Stimulated activated CD8-positive, alpha-beta memory T cell treated with anti-CD3 and anti-CD28 coated beads, Interleukin-4, amount 100 ng/mL, for 24 hours (primary cell): ENCODE results near the gene WDR64.

Source experiments
- DNase-seq: peaks from one replicate; pipeline ENCODE4 v3.0.0-alpha.2; 2020; ENCODE audit warnings: low read depth

WDR64 gene

DNA sequence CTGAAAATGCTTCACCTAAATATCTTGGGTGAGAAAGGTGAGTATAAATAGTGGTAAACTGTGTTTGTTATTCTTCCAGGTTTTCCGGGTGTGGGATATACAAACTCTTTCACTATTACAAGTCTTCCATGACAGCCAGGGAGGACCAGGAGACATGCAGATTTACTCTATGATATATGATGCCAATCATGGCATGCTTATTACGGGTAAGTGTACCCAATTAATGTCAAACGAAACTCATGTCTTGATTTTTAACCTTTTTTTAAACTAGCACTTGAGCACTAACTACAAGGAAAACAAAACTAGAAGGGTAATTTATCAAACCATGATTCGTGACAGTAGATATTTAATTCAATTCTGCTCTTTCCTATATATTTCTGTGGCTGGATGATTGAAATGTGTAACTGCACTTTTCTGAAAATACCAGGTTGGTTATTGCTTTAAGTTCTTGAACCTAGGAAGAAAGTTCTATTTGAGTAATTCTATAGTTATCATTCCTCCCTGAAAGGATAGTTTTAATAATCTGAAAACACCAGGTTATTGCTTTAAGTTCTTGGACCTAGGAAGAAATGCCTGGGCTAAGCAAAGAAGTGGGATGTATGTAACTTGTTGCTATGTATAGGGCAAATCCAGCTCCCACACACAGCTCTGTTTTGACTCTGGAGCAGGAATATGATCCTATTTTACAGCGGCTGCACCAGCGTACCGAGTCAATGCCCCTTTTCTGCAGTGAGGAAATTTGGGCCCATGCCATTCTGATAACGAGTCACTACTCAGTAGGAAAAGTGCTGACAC, 86.4 kb downstream of the WDR64 start:
- no peak for DNase-seq

DNA sequence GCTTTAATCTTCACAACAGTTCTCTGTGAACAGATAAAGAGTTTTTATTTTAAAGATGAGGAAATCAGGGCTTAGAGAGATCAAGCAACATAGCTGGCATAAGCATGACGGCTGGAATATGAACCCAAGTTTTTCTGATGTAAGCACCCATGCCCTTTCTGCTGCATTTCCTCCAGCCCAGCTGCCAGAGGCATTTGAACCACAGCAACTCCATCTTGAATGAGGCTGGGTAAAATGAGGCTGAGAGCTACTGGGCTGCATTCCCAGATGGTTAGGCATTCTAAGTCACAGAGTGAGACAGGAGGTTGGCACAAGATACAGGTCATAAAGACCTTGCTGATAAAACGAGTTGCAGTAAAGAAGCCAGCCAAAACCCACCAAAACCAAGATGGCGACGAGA, 90.0 kb downstream of the WDR64 start:
- DNase-seq: no peak

DNA sequence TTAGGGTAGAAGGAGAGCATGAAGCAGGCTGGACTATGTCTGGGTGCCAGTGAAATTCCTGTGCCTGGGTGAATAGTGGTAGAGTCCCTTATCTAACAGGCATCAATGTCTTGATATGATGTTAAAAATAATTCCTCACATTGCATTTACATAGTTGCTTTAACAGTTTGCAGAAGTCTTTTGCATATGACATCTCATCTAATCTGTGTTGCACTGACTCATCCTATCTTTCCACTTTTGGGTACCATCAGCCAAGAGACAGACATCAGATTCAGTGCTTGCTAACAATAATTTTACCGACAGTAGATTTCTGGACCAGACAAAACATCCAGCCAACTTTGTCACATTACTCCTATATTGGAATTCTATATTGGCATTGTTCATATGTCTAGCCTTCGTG, 92.5 kb downstream of the WDR64 start:
- DNase-seq: no peak

- no peak for DNase-seq
These were observed 95.9 kb downstream of the WDR64 start for GRCh38 chr1:241747992-241748391.

- no peak for DNase-seq
These were observed 97.2 kb downstream of the WDR64 start for GRCh38 chr1:241749041-241749944.

DNA sequence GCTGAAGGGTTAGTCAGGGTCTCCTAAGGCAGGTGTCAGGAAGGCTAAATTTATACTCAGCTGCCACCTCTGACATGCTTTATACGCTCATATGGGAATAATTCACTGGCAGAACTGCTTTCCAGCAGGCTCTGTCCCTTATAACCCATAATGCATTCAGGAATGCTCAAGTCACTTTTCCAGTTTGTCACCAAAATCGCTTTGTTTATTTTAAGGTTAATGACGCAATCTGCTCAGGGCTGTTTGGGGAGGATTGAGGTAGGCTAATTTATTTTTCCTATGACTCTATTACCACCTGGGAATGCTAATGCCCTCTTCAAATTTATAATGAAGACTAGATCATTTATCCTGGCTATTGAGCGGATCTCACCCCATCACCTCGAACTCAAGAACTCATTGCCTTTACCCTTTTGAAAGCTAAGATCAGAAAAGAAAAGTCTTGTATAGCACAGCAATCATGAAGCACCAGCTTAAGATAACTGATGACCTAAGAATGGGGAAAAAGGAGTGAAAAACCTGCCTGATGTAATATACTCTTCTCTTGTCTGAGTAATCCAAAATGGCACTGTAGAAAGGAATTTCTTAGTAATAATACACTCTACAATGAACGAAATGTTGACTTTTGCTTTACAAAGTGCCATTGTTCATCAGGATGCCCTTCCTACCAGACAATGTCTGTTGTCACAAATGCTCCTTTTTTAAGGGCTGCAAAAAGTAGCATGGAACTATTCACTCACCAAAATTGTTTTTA, 98.0 kb downstream of the WDR64 start:
- no peak for DNase-seq

- no peak for DNase-seq
These were observed 99.4 kb downstream of the WDR64 start for GRCh38 chr1:241751524-241751923.

DNA sequence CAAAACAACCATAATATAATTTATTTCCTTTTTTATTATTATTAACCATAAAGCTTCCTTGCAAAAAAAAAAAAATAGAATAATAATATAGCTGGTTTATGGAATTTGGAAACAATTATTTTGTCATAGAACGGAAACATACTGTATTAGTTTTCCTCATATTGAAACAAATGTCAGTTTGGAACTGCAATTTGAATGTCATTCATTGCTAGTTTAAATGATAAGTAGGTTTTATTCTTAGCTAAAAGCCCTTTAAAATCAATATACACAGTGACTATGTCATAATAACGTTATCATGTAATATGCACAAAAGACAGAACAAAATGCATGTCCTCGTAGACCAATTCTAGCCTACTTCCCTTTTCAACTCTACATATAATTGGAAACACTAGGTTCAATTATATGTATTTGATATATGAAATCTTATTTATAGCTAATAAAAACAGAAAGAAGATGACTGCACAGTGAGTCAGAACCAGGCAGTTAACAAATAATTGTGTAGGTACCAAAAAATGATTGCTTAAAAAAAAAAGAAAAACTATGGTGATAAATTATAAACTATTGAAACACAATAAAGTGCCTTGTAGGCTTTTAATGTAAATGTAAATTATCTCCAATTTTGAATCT, 110.7 kb downstream of the WDR64 start:
- DNase-seq: no peak

GRCh38 chr1:241765390-241765789, 113.3 kb downstream of the WDR64 start:
- DNase-seq: no peak

DNA sequence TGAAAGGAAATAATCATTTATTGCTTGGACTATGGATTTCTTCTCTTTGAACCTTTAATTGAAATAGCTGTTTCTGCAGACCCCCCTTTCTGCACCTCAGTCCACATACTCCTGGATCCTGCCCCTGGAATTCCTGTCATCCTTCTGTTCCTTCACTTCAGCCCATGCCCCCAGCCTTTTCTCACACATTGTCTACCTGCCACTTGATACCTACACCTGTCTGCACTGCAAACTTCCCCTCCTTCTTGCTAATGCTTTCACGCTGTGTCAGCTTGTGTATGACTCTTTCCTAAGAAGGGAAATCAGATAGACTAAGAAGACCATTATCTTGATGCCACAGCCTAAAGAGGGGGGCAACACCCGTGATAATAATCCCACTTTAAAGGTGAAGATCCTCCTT, 115.7 kb downstream of the WDR64 start:
- DNase-seq: no peak

- no peak for DNase-seq
These were observed 118.0 kb downstream of the WDR64 start for GRCh38 chr1:241770115-241770514.

GRCh38 chr1:241771117-241771516, 119.0 kb downstream of the WDR64 start:
- no peak for DNase-seq

DNA sequence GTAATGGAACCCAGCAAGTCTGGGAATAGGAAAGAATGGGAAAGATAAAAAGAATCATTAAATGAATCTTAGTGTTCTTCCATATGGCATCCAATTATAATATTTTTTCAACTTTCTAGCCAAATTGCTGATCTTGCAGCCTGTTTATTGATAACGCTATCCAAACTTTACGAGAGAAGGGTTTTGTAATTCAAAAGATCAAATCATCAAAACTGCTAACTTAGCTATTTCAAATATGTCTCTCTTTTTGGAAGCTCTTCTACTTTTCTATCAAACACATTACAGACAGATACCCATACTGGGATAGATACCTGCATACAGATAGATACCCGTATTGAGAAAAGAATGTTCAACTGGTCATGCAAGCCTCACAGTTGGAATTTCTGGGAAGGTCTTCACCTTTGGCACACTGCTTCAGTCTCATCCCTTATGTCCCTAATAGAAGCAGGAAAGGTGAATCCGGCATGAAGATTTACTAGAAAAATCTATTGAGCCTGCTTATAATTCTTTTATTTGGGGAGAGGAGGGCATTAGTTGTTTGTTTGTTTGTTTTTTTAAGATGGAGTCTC, 120.9 kb downstream of the WDR64 start:
- DNase-seq: no peak

DNA sequence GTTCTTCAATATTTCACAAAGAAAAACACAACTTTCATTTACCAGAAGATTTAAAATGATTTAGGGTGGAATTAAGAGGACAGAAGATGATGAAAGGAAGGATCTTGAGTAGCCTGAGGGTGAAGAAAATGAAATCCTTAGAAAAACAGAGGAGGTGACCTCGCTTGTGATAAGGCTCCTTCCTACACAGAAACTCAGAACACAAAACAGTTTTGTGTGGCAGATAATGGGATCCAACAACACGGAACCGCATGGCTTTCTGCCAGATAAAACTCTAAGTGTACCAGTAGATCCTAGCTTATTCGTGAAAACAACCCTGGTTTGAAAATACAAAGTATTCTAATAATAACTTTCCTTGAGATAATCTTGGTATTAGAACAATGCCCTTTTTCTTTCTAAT, 121.9 kb downstream of the WDR64 start:
- DNase-seq: no peak

- DNase-seq: no peak
These were observed 122.9 kb downstream of the WDR64 start for GRCh38 chr1:241775021-241775420.

DNA sequence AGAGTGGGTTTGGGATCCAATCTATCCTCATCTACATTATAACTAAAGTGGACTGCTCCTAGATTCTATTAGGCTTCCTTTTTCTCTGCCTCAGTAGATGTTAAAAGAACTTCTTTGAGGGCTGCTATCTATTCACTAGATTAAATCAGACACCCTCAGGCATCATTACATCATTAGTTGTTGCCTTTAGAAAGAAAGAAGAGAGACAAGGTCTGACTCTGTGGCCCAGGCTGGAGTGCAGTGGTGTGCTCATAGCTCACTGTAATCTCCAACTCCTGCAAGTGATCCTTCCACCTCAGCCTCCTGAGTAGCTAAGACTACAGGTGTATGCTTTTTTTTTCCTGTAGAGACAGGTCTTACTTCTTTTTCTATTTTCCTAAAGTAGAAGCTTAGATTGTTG, 124.8 kb downstream of the WDR64 start:
- no peak for DNase-seq

- DNase-seq: no peak
These were observed 126.0 kb downstream of the WDR64 start for GRCh38 chr1:241778117-241778516.

- DNase-seq: no peak
These were observed 127.8 kb downstream of the WDR64 start for GRCh38 chr1:241779897-241780296.

GRCh38 chr1:241782396-241782795, 130.3 kb downstream of the WDR64 start:
- no peak for DNase-seq

GRCh38 chr1:241787691-241788090, 135.6 kb downstream of the WDR64 start:
- DNase-seq: no peak

DNA sequence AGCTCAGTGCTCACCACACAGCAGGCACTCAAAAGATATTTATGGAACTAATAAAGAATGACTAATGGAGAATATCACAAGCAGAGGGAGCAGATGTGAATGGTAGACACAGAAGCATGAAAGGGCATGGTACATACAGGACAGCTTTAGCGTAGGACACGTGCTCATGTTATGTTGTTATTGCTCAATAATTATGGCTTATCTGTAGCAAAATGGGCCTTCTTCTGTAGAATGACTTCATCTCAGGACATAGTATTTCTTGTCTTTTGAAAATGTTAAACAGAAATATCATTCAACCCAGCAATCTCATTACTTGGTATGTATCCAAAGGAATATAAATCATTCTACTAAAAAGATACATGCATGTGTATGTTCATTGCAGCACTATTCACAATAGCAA, 137.0 kb downstream of the WDR64 start:
- no peak for DNase-seq

GRCh38 chr1:241799416-241799815, 147.3 kb downstream of the WDR64 start:
- DNase-seq: no peak
